GM12878 (cell line): ENCODE measurements around the gene TACC2. TPM values are rescaled to one million over a fixed set of nuclear protein-coding genes. Genes with fewer than 3 reads are reported as not detected.

Experiments used
- ATAC-seq: fragments of 200-7000 bp; cut with Tn5 transposase; 3 replicates; pipeline ENCODE4 v1.9.1; 2020; ENCODE audit warnings: mild to moderate bottlenecking, moderate library complexity
- BruUV-seq: library from RNA; stranded (reverse); fragments of 400-500 nt; replicated peaks from 2 replicates; lab custom pipeline; 2021; lab: Mats Ljungman, UMichigan
- CTCF ChIA-PET: fragments of 300-600 bp; sonication (Branson Sonifier 250); formaldehyde crosslinking; extraction: SDS; loops from one replicate; lab custom pipeline; 2021; ENCODE audit warnings: inconsistent platforms; lab: Yijun Ruan, JAX
- POLR2A ChIA-PET: fragments of 350-600 bp; formaldehyde crosslinking; extraction: SDS; loops from one replicate; lab custom pipeline; 2021; ENCODE audit warnings: inconsistent platforms; lab: Charles Lee
- RAD21 ChIA-PET: fragments of 300-600 bp; sonication (Branson Sonifier 250); formaldehyde crosslinking; loops from one replicate; lab custom pipeline; 2023; ENCODE audit warnings: antibody characterized with exemption; ENCODE audit not compliant: unreplicated experiment; lab: Charles Lee
- SMC1A ChIA-PET: fragments of 300-600 bp; sonication (Branson Sonifier 250); formaldehyde crosslinking; loops from one replicate; lab custom pipeline; 2023; ENCODE audit not compliant: unreplicated experiment, uncharacterized antibody; lab: Charles Lee
- DNase-seq: peaks from one replicate; pipeline ENCODE4 v3.0.0-alpha.2; 2011; ENCODE audit warnings: low read depth, low spot score
- FAIRE-seq: peaks from 3 replicates; lab custom pipeline; 2011; peaks lifted over from hg19 to GRCh38; lab: Jason Lieb, UNC
- H2AFZ ChIP-seq: 2 replicates; pipeline ENCODE4 v1.6.0; 2011; ENCODE audit warnings: low read depth, low read length, control low read depth; ENCODE audit not compliant: control insufficient read depth
- H3K27ac ChIP-seq: 2 replicates; pipeline ENCODE4 v1.5.1; 2011; ENCODE audit warnings: control low read depth; ENCODE audit not compliant: control insufficient read depth, insufficient read depth
- H3K27me3 ChIP-seq, 2 experiments: replicated peaks in 1 of 2; 2 replicates each; pipeline versions ENCODE4 v1.6.0 to v1.6.1; 2011; ENCODE audit warnings: low read length in 1 of 2; ENCODE audit not compliant: control insufficient read depth in 2 of 2, insufficient read depth in 2 of 2
- H3K36me3 ChIP-seq, 2 experiments: 2 replicates each; pipeline ENCODE4 v1.5.1; 2011; ENCODE audit warnings: low read length in 1 of 2; ENCODE audit not compliant: control insufficient read depth in 2 of 2, insufficient read depth in 2 of 2
- H3K4me1 ChIP-seq: 2 replicates; pipeline ENCODE4 v1.6.1; 2011; ENCODE audit warnings: mild to moderate bottlenecking, low read length, moderate library complexity, mixed read lengths; ENCODE audit not compliant: control insufficient read depth, insufficient read depth
- H3K4me2 ChIP-seq: 2 replicates; pipeline ENCODE4 v1.6.0; 2011; ENCODE audit warnings: control low read depth; ENCODE audit not compliant: control insufficient read depth, insufficient read depth
- H3K4me3 ChIP-seq: fragments of 200-600 bp; sonication (generic); 2 replicates; pipeline ENCODE4 v1.5.1; 2016
- H3K79me2 ChIP-seq: 2 replicates; pipeline ENCODE4 v1.6.0; 2011; ENCODE audit warnings: low read length; ENCODE audit not compliant: control insufficient read depth, insufficient read depth
- H3K9ac ChIP-seq: 2 replicates; pipeline ENCODE4 v1.8.0; 2011; ENCODE audit warnings: low read length, control low read depth, mixed read lengths; ENCODE audit not compliant: control insufficient read depth, insufficient read depth
- H3K9me3 ChIP-seq: replicated peaks from 3 replicates; pipeline ENCODE4 v1.5.1; 2011; ENCODE audit warnings: mild to moderate bottlenecking, low read length; ENCODE audit not compliant: control insufficient read depth, insufficient read depth
- H4K20me1 ChIP-seq: 2 replicates; pipeline ENCODE4 v1.6.0; 2011; ENCODE audit not compliant: control insufficient read depth, insufficient read depth
- FOS ChIP-seq: IDR thresholded peaks from 3 replicates; pipeline ENCODE4 v1.6.1; 2011; ENCODE audit warnings: borderline replicate concordance; ENCODE audit not compliant: insufficient read length; ENCODE audit errors: extremely low read depth
- MYB ChIP-seq: fragments of 150-350 bp; IDR thresholded peaks from 2 replicates; pipeline ENCODE4 v1.6.1; 2014; ENCODE audit warnings: mild to moderate bottlenecking, low read depth, low read length, borderline replicate concordance
- NR2C1 ChIP-seq: fragments of 450-650 bp; IDR thresholded peaks from 2 replicates; pipeline ENCODE4 v1.6.1; 2017; ENCODE audit warnings: antibody characterized with exemption, mild to moderate bottlenecking, moderate library complexity
- NR2C2 ChIP-seq: IDR thresholded peaks from 2 replicates; pipeline ENCODE4 v1.6.1; 2011; ENCODE audit warnings: borderline replicate concordance, low read depth; ENCODE audit not compliant: control insufficient read depth, insufficient read length
- WGBS: methylation state at CpG from one replicate; pipeline ENCODE4 v1.1.6; 2016; ENCODE audit warnings: low lambda C conversion rate; ENCODE audit not compliant: insufficient replicate concordance, insufficient coverage; ENCODE audit errors: missing lambda C conversion rate; 5-methylcytosine and 5-hydroxymethylcytosine counted together
- in situ Hi-C: fragments of 300-500 bp; cut with MboI; formaldehyde crosslinking; loops from 9 replicates; pipeline ENCODE4 v1.14.3; 2018; ENCODE audit warnings: mixed read lengths
- intact Hi-C: fragments of 100-400 bp; cut with micrococcal nuclease; formaldehyde crosslinking; loops from one replicate; pipeline ENCODE4 v1.14.2; 2022; ENCODE audit not compliant: unreplicated experiment
- polyA plus RNA-seq, 11 experiments: library from polyadenylated mRNA; depleted of rRNA in 4 of 11; unstranded in 6 of 11; stranded (reverse) in 5 of 11; fragments of >200 nt; fragmentation: Nextera tagmentation in 4 of 11; fragmentation: Illumina TruSeq in 1 of 11; extraction: Ambion mirVana in 4 of 11; extraction: Trizol in 1 of 11; gene quantifications; 1 replicate in 1 of 11; 2 replicates in 10 of 11; pipeline versions ENCODE4 v1.2.1 to v1.2.3, GENCODE V29; 2011 to 2016; ENCODE audit warnings: inconsistent platforms in 2 of 11, missing spikeins in 2 of 11, low read depth in 1 of 11
- total RNA-seq, 4 experiments: library from RNA; depleted of rRNA in 3 of 4; stranded (reverse); fragments of >200 nt in 3 of 4; fragmentation: Illumina TruSeq in 1 of 4; extraction: Trizol in 1 of 4; gene quantifications; 2 replicates each; pipeline versions ENCODE4 v1.2.1 to v1.2.3, GENCODE V29; 2013 to 2021
- TF ChIP-seq, protein P1 (sequence below): fragments of 450-650 bp; IDR thresholded peaks from 2 replicates; pipeline ENCODE4 v1.6.1; 2017; ENCODE audit warnings: mild to moderate bottlenecking, moderate library complexity
- TF ChIP-seq, protein P2 (sequence below): fragments of 150-350 bp; IDR thresholded peaks from 2 replicates; pipeline ENCODE4 v1.6.1; 2016; ENCODE audit warnings: low read depth, low read length

The TACC2 gene
- total and polyA plus RNA-seq, 10 of the 15 experiments (the other 5 are each of a cell fraction or from before 2014, with no cell fraction given): 0.07 to 0.64 (median 0.13) TPM; not detected in 5

DNA sequence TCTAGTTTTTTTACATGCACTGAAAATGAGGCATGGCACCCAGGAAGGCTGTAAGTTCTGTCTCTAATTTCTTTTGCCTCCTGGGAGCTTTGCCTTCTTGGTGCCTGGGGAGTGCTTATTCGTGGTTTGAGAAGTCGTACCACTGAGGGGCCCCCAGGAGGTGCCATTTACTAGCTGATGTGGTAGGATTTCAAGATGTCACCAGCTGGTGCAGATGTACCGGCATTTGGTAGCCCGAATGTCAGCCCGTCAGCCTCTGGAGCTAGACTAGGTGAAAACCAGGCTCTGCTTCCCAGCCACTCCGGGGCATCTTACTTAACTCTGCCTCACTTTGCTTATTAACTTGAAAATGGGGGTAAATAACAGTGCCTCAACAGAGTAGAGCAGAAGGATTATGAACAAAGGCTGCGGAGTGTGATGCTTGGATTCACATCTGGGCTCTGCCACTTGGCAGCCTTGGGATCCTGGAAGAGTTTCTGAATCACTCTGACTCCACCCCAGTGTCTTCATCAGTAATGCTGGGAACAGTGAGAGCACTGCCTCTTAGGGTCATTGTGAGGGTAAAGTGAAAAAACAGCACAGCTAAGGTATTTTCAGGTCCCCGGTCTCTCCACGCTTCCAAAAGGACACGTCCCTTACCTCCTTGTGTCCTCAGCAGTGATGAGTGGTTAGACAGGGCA, 250.8 kb downstream of the TACC2 start (continued):
- TF ChIP-seq, protein P1, sequence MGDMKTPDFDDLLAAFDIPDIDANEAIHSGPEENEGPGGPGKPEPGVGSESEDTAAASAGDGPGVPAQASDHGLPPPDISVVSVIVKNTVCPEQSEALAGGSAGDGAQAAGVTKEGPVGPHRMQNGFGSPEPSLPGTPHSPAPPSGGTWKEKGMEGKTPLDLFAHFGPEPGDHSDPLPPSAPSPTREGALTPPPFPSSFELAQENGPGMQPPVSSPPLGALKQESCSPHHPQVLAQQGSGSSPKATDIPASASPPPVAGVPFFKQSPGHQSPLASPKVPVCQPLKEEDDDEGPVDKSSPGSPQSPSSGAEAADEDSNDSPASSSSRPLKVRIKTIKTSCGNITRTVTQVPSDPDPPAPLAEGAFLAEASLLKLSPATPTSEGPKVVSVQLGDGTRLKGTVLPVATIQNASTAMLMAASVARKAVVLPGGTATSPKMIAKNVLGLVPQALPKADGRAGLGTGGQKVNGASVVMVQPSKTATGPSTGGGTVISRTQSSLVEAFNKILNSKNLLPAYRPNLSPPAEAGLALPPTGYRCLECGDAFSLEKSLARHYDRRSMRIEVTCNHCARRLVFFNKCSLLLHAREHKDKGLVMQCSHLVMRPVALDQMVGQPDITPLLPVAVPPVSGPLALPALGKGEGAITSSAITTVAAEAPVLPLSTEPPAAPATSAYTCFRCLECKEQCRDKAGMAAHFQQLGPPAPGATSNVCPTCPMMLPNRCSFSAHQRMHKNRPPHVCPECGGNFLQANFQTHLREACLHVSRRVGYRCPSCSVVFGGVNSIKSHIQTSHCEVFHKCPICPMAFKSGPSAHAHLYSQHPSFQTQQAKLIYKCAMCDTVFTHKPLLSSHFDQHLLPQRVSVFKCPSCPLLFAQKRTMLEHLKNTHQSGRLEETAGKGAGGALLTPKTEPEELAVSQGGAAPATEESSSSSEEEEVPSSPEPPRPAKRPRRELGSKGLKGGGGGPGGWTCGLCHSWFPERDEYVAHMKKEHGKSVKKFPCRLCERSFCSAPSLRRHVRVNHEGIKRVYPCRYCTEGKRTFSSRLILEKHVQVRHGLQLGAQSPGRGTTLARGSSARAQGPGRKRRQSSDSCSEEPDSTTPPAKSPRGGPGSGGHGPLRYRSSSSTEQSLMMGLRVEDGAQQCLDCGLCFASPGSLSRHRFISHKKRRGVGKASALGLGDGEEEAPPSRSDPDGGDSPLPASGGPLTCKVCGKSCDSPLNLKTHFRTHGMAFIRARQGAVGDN: no peak
- TF ChIP-seq NR2C2: no peak

DNA sequence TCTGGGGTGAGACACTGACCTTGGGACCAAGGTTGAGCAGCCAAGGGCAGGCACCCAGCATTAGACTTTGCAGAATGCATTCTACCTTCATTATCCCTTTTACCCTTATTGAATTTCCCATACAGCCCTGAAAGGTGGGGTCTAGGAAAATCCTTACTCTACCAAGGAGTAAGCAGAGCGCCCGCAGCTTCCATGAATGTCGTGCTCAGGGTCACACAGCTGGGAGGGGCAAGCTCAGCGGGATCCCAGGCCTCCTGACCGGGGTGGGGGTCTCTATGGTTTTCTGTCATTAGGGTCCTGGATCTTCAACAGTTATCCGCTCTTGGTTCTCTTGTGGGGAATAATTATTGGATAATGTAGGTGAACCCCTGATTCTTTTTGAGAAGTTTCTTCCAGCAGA, 251.4 kb downstream of the TACC2 start:
- H3K4me1 ChIP-seq: no peaks in the 10 kb centered on the region
- no peak for ATAC-seq
- in situ Hi-C loops (no loop called here), intact Hi-C loops (no loop called here)
- H3K27me3 ChIP-seq: no peaks in the 10 kb centered on the region
- 41% methylated on average over 6 of the region's 6 CpGs for WGBS
- H3K9ac ChIP-seq: no peak overlapping the region
- no peak overlapping the region for H3K4me3 ChIP-seq
- ChIA-PET CTCF (no interaction called here), RAD21 (no interaction called here)
- no peaks in the 10 kb centered on the region for H3K79me2 ChIP-seq
- FAIRE-seq: no peak
- H2AFZ ChIP-seq: no peak overlapping the region
- no peaks in the 10 kb centered on the region for H3K9me3 ChIP-seq
- H4K20me1 ChIP-seq: no peaks in the 10 kb centered on the region
- no peak for DNase-seq
- TF ChIP-seq, protein P2, sequence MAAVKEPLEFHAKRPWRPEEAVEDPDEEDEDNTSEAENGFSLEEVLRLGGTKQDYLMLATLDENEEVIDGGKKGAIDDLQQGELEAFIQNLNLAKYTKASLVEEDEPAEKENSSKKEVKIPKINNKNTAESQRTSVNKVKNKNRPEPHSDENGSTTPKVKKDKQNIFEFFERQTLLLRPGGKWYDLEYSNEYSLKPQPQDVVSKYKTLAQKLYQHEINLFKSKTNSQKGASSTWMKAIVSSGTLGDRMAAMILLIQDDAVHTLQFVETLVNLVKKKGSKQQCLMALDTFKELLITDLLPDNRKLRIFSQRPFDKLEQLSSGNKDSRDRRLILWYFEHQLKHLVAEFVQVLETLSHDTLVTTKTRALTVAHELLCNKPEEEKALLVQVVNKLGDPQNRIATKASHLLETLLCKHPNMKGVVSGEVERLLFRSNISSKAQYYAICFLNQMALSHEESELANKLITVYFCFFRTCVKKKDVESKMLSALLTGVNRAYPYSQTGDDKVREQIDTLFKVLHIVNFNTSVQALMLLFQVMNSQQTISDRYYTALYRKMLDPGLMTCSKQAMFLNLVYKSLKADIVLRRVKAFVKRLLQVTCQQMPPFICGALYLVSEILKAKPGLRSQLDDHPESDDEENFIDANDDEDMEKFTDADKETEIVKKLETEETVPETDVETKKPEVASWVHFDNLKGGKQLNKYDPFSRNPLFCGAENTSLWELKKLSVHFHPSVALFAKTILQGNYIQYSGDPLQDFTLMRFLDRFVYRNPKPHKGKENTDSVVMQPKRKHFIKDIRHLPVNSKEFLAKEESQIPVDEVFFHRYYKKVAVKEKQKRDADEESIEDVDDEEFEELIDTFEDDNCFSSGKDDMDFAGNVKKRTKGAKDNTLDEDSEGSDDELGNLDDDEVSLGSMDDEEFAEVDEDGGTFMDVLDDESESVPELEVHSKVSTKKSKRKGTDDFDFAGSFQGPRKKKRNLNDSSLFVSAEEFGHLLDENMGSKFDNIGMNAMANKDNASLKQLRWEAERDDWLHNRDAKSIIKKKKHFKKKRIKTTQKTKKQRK: no peak
- TF ChIP-seq FOS (no peak), NR2C1 (no peak), MYB (no peak)
- TF ChIP-seq, all 136 proteins: peak for 0
- POLR2A ChIA-PET: no interaction called here
- BruUV-seq: no TSS peak
- Histone ChIP-seq H3K4me2 (no peak overlapping the region), H3K27ac (no peak overlapping the region), H3K36me3 (no peaks in the 10 kb centered on the region)
- SMC1A ChIA-PET: no interaction called here
